Erythroblast (primary cell): ENCODE results near the gene SWT1.

Experiments used
- GATA1 ChIP-seq: IDR thresholded peaks from 2 replicates; pipeline ENCODE4 v1.6.1; 2011; ENCODE audit warnings: low read depth, mild to moderate bottlenecking, control low read depth, low read length, moderate library complexity
- POLR2A ChIP-seq: IDR thresholded peaks from 2 replicates; pipeline ENCODE4 v1.6.1; 2011; ENCODE audit warnings: mild to moderate bottlenecking, low read length

DNA sequence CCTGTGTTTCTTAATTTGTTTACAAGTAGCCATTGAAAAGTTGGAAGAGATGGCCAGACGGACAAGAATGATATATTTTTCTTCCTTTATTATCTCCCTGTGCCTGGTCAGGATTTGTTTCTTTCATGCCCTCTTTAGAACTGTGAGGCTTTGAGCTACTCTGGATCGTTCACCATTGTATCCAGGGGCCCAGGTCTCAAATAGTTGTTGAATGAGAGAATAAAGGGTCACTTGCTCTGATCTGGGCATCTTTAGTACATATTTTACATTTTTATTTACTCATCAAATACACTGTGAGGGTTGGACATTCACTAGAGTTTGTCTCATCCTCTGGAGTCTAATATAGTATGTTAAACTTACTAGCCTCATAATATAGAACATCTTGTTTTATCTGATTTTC lies 111.4 kb downstream of the SWT1 start:
- no peak for TF ChIP-seq POLR2A
- TF ChIP-seq GATA1 = no peak
